Activated CD8-positive, alpha-beta memory T cell treated with anti-CD3 and anti-CD28 coated beads, Interleukin-2, amount 50 U/mL, for 24 hours (primary cell): ENCODE data around the gene PREX1.
"Not testable (repeated sequence)": the region's sequence is repeated elsewhere in the genome, so short reads cannot be mapped to it uniquely, and the experiment has no call there.

Experiments
- DNase-seq: peaks from one replicate; pipeline ENCODE4 v3.0.0-alpha.2; 2020; ENCODE audit errors: extremely low read depth

The PREX1 gene, protein sequence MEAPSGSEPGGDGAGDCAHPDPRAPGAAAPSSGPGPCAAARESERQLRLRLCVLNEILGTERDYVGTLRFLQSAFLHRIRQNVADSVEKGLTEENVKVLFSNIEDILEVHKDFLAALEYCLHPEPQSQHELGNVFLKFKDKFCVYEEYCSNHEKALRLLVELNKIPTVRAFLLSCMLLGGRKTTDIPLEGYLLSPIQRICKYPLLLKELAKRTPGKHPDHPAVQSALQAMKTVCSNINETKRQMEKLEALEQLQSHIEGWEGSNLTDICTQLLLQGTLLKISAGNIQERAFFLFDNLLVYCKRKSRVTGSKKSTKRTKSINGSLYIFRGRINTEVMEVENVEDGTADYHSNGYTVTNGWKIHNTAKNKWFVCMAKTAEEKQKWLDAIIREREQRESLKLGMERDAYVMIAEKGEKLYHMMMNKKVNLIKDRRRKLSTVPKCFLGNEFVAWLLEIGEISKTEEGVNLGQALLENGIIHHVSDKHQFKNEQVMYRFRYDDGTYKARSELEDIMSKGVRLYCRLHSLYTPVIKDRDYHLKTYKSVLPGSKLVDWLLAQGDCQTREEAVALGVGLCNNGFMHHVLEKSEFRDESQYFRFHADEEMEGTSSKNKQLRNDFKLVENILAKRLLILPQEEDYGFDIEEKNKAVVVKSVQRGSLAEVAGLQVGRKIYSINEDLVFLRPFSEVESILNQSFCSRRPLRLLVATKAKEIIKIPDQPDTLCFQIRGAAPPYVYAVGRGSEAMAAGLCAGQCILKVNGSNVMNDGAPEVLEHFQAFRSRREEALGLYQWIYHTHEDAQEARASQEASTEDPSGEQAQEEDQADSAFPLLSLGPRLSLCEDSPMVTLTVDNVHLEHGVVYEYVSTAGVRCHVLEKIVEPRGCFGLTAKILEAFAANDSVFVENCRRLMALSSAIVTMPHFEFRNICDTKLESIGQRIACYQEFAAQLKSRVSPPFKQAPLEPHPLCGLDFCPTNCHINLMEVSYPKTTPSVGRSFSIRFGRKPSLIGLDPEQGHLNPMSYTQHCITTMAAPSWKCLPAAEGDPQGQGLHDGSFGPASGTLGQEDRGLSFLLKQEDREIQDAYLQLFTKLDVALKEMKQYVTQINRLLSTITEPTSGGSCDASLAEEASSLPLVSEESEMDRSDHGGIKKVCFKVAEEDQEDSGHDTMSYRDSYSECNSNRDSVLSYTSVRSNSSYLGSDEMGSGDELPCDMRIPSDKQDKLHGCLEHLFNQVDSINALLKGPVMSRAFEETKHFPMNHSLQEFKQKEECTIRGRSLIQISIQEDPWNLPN (N-terminal part only)

GRCh38 chr20:48827855-48828733 lies at the start of gene PREX1:
Gene PREX1 (minus strand): TSS chr20:48827999. CDS start chr20:48827860, 139 bp downstream.
- no peak for DNase-seq

GRCh38 chr20:48877304-48877703 lies 49.5 kb upstream of the PREX1 start:
- DNase-seq = no peak

DNA sequence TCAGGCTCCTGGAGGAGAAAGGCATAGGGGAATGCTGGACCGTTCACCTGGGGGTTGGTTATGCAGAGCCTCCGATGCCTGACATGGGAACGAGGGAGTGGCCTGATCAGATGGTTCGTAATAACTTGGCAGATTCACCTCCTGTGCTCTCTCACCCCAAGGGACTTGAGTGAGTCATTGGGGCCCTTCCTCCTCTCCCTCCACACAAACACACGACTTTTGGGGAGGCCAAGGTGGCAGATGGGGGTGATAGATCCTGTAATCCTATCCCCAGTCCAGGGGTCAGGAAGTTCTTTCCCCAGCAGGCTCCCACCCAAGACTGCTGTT lies 48.1 kb upstream of the PREX1 start:
- DNase-seq = no peak

GRCh38 chr20:48875233-48875913 lies 47.6 kb upstream of the PREX1 start:
- DNase-seq = no peak

DNA sequence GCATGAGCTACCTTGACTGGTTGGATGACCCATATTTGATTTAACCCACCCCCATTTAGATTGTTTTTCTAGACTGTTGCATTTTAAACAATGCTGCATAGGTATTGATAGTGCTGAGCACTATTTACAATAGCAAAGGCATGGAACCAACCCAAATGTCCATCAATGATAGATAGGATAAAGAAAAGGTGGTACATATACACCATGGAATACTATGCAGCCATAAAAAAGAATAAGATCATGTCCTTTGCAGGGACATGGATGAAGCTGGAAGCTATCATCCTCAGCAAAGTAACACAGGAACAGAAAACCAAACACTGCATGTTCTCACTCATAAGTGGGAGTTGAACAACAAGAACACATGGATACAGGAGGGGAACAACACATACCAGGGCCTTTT lies 41.6 kb upstream of the PREX1 start:
- DNase-seq = not testable (repeated sequence)

DNA sequence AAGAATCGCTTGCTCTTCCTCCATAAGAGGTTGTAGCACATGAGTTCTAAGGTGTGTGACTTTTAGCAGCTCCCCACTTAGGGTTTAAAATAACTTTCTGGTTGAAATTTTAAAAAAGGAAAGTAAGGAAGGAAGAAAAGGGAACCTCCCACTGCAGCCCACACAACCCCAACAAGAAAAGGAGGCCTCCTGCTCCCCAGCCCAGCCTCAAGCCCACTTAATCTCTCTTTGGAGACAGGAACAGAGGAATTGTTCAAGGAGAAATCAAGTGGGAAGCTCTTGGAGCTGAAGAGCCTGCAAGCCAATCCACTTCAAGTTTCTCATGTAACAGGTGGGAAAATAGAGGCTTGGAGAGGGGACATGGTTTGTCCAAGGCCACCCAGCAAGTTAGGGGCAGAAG lies 39.1 kb upstream of the PREX1 start:
- DNase-seq = no peak

- no peak for DNase-seq
Measured at GRCh38 chr20:48864738-48865318, 37.0 kb upstream of the PREX1 start.

GRCh38 chr20:48864254-48864653 lies 36.5 kb upstream of the PREX1 start:
- DNase-seq = no peak

DNA sequence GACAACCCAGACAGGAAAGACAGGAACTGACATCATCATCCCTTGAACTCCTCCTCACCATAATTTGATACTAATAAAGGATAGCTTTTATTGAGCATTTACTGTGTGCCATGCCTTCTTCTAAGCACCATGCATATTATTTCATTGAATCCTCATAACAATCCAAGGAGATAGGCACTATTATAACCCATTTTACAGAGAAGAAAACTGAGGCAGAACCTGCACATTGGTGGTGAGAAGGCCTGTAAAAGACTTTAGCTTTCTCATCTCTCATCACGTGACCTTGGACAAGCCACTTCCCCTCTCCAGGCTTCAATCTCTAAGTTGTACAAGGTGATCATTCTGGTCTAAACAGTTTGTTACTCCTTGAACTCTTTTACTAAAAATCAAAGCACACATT lies 34.5 kb upstream of the PREX1 start:
- DNase-seq = no peak

- no peak for DNase-seq
Measured at GRCh38 chr20:48861444-48861843, 33.6 kb upstream of the PREX1 start.

- DNase-seq = no peak
Measured at GRCh38 chr20:48858075-48858790, 30.4 kb upstream of the PREX1 start.

- no peak for DNase-seq
Measured at GRCh38 chr20:48856130-48856529, 28.3 kb upstream of the PREX1 start.

DNA sequence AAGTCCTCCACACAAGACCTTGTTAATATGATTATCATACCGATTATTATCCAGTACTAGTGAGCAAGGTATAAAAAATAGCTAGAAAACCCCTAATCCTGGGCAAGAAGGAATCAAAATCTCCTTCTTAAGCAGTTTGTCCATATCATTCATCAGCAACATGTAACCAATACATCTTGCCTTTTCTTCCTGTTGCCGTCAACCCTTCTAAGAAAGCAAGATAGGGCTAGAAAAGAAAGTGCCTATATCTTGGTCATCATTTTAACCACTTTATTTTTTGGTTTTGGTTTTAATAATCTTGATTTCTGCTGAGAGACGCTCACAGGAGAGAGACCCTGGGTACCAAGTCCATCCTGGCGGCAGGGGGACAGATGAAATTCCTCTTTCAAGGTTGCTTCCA lies 27.2 kb upstream of the PREX1 start:
- DNase-seq = no peak

DNA sequence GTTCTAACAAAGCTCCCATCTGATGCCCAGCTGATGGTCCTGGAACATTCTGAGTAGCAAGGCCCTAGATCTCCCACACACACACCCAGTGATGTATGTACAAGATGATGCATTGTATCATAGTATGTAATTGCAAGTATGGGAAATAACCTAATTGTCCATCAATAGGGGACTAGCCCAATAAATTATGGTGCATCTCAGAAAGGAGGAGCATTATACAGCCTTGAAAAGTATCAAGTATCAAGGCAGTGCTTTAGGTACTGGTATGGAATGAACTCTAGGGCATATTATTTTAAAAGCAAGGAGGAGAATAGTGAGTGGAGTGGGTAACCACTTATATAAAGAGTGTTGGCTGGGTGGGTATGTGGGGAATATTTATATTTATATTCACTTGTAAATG lies 24.8 kb upstream of the PREX1 start:
- DNase-seq = no peak

DNA sequence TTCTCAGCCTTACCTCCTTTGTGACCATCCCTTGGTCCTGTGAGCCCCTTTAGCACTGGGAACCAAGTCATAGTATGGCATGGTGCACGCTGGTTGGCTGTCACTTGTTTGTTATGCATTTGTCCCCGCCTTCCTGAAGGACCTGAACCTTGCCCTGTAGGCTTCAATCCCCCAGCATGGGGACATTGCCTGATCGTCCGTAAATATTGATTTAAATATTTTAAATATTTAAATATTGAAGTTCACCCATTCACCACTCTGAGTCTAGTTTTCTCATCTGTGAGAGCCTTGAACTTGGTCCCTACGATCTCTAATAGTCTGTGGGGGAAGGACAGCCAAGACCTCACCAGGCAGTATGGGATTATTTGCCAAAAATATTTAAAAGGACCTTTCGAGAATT lies 23.8 kb upstream of the PREX1 start:
- DNase-seq = no peak

DNA sequence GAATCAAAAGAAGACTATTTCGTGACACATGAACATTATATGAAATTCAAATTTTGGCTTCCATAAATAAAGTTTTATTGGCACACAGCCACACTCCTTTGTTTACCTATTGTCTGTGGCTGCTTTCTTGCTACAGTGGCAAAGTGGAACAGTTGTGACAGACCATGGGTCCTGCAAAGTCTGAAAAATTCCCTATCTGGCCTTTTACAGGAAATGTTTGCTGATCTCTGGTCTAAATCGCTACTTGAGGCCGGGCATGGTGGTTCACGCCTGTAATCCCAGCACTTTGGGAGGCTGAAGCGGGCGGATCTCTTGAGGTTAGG lies 23.1 kb upstream of the PREX1 start:
- no peak for DNase-seq

- DNase-seq = no peak
Measured at GRCh38 chr20:48850257-48850976, 22.6 kb upstream of the PREX1 start.

DNA sequence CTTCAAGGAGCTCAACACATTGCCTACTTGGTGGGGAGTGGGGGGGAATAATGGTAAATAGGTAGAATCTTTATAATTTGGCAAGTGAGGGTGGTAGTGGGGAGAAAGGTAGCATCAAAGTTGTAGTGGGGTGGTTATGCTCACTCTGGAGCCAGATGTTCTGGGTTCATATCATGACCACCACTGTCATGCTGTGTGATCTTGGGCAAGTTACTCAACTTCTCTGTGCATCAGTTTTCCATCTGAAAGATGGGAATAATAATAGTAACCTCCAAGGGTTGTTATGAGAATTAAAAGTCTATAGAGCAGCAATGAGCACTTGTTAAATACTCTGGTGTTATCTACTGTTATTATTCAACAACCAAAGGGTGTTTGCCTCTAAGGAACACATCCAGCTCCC lies 22.0 kb upstream of the PREX1 start:
- DNase-seq = no peak

DNA sequence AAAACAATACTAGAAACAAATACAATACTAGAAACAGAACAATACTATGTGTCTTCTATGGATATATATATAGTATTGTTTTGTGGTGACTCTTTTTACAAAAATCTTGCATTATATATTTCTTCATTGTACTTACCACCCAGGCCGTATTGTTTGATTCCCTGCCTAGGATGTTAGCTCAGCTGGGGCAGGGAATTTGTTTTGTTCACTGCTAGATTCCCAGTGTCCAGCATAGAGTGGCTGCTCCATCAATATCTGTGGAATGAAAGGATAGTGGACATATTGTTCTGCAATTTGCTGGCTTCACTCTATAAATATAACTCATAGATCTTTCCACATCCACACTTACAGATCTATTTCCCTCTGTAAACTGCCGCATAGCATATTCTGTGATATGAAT lies 21.5 kb upstream of the PREX1 start:
- DNase-seq = no peak
